HG03521 (cell line): ENCODE results near the gene RTN4RL1.
"Not testable (repeated sequence)": the region's sequence is repeated elsewhere in the genome, so short reads cannot be mapped to it uniquely, and the experiment has no call there.

Source experiments
- ATAC-seq: cut with Tn5 transposase; IDR thresholded peaks from one replicate; pipeline ENCODE4 v1.9.1; 2021; ENCODE audit warnings: mild to moderate bottlenecking, moderate library complexity; ENCODE audit not compliant: unreplicated experiment

Gene RTN4RL1

GRCh38 chr17:2008332-2009126, 16.6 kb downstream of the RTN4RL1 start:
- no peak for ATAC-seq

GRCh38 chr17:2004435-2004952, 20.6 kb downstream of the RTN4RL1 start:
- no peak for ATAC-seq

GRCh38 chr17:2003525-2003924, 21.6 kb downstream of the RTN4RL1 start:
- no peak for ATAC-seq

GRCh38 chr17:2002767-2003329, 22.3 kb downstream of the RTN4RL1 start:
- no peak for ATAC-seq

GRCh38 chr17:1999557-2000251, 25.4 kb downstream of the RTN4RL1 start:
- no peak for ATAC-seq

- no peak for ATAC-seq
Observed at GRCh38 chr17:1997927-1998742, 27.0 kb downstream of the RTN4RL1 start.

GRCh38 chr17:1997289-1997926, 27.7 kb downstream of the RTN4RL1 start:
- ATAC-seq, result no peak

GRCh38 chr17:1996800-1997288, 28.3 kb downstream of the RTN4RL1 start:
- ATAC-seq, result no peak

- ATAC-seq, result no peak
Observed at GRCh38 chr17:1995907-1996799, 29.0 kb downstream of the RTN4RL1 start.

- ATAC-seq, result no peak
Observed at GRCh38 chr17:1995321-1995892, 29.7 kb downstream of the RTN4RL1 start.

GRCh38 chr17:1994707-1995106, 30.4 kb downstream of the RTN4RL1 start:
- ATAC-seq, result no peak

GRCh38 chr17:1992541-1992940, 32.6 kb downstream of the RTN4RL1 start:
- ATAC-seq, result no peak

- no peak for ATAC-seq
Observed at GRCh38 chr17:1989135-1989534, 36.0 kb downstream of the RTN4RL1 start.

- ATAC-seq, result no peak
Observed at GRCh38 chr17:1986783-1987451, 38.2 kb downstream of the RTN4RL1 start.

- no peak for ATAC-seq
Observed at GRCh38 chr17:1985686-1986085, 39.4 kb downstream of the RTN4RL1 start.

- no peak for ATAC-seq
Observed at GRCh38 chr17:1985093-1985492, 40.0 kb downstream of the RTN4RL1 start.

- ATAC-seq, result not testable (repeated sequence)
Observed at GRCh38 chr17:1982793-1983366, 42.3 kb downstream of the RTN4RL1 start.

- ATAC-seq, result no peak
Observed at GRCh38 chr17:1980665-1981250, 44.4 kb downstream of the RTN4RL1 start.
